Activated CD8-positive, alpha-beta memory T cell treated with anti-CD3 and anti-CD28 coated beads for 4 hours (primary cell): Measurements from ENCODE around the gene SATB1.
"Not testable (repeated sequence)": the region's sequence is repeated elsewhere in the genome, so short reads cannot be mapped to it uniquely, and the experiment has no call there.

Experiments used
- DNase-seq, 2 donors: peaks; one replicate each; pipeline ENCODE4 v3.0.0-alpha.2; 2020; ENCODE audit warnings: low read depth in 2 of 2

SATB1 gene

GRCh38 chr3:18424729-18425640, at the start of gene SATB1:
Gene SATB1 (minus strand): TSS chr3:18425339. CDS start chr3:18420967, 4,372 bp downstream.
- no peak for DNase-seq

- DNase-seq, result no peak
Observed at GRCh38 chr3:18474202-18474601, 49.1 kb upstream of the SATB1 start.

DNA sequence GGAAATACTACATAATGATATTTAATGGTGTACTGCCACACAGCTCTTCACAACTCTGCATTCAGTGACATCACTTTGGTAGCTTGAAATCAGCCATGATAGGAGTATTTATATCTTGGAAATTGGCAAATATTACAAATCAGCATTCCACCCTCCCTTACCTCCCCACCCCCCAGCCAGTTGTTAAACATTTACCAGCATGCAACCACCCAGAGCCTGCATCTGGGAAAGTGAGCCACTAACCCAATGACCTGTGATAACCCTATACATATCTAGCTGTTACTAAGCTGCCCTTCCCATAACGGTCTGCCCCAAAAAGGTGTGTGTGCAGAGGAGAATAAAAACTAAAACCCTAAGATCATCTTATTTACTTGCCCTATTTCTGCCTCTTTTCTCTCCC, 44.6 kb upstream of the SATB1 start:
- no peak for DNase-seq

- DNase-seq, result no peak
Observed at GRCh38 chr3:18466136-18466535, 41.0 kb upstream of the SATB1 start.

DNA sequence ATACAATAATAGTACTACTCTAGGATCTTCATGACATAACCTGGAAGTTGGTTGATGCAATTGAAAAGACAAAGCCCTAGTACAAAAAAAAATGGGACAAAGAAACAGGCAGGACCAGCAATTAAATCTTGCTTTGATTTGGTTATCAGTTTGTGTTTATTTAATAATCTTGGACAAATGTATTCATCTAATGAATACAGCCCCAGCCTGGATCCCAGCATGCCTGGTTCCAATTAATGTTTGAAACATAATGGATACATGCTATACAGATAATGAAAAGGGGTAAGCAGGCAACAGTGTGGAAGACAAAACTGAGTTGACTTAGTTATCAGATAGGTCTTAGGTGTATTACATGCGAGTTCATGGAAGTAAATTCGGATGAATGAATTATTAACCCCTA, 29.6 kb upstream of the SATB1 start:
- DNase-seq, result no peak

GRCh38 chr3:18449618-18450017, 24.5 kb upstream of the SATB1 start:
- DNase-seq, result not testable (repeated sequence)

DNA sequence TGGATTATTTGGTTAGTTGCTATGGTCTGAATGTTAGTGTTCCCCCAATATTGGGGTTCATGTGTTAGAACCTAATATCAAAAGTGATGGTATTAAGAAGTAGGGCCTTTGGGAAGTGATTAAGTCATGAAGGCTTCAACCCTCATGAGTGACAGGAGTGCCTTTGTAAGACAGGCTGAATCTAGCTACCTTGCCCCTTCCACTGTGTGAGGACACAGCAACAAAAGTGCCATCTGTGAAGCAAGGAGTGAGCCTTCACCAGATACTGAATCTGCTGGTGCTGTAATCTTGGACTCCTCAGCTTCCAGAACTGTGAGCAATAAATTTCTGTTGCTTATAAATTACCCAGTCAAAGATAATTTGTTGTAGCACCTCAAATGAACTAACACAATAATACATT, 22.6 kb upstream of the SATB1 start:
- DNase-seq, result no peak

GRCh38 chr3:18446149-18446825, 21.1 kb upstream of the SATB1 start:
- no peak for DNase-seq

DNA sequence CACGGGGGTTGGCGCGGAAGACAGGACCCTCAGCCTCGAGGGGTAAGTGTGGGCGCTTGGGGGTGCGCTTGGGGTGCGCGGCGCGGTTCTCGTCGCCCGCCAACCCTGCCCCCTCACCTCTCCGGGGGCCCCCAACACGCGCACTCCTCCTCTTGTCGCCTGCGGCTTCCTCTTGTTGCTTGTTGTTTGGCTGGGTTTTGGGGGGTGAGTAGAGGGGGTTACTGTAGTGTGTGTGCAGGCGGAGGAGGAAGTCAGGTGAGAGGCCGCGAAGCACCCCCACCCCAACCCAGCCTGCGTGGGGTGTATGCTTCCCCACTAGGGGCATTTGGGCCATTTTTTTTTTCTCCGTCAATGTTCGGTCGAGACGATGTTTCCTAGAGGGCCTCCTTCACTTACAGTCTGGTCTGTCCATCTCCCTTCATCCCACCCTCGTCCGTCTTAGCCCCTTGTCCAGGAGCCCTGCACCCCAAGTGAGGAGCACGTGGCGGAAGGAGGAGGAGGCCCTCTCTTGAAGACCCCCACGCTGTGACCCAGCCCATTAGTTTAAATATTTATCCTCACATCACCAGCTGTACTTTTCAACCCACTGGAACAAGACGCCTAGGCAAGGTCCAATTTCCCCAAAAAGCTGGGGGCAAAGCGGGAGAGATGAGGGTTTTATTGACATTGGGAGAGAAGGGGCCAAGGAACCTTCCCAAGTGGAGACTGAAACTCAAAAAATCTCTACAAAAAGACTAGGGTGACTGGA, 20.4 kb upstream of the SATB1 start:
- DNase-seq, result peak; percentile 41 to 68

- DNase-seq, result peak; percentile 44 to 57
Observed at GRCh38 chr3:18444595-18445400, 19.7 kb upstream of the SATB1 start.

DNA sequence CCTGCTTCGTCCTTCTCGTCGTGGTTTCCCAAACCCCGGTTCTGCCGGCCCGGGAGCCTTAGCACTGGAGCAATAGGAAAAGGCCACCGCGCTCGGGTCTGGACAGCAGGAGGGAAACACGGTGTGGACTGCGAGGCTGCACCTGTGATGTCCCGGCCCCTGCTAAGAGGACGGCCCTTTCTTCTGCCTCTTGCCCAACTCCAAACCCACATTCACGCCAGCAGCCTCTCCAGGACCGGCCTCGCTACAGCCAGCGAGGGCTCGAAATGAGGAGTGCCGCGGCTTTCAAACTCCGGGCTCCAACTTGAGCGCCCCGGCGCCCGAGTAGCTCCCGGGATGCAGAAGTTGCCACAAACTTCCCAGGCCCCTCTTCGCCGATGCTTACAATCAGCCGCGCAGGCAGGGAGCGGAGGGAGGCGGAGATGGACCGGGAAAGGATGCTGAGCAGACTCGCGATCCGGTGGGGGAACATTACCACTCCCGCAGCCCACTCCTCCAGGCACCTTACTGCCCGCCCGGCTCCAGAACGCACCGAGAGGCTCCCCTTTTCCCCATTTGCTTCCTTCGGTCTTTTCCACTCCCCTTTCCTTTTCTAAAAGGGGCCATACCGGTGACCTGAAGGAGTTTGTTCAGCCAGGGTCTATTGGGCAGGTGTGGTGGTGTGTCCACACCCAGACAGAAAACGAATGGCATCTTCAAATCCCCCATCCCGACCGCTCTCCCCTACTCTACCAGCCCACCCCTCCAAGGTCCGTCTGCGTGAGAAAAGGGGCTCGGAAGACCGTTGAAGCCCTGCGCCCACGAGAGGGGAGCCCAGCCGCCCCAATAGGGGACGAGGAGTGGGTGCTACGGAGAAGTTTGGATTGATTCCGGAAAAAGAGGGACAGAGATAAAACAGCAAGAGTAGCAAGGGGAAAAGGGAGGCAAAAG, 18.8 kb upstream of the SATB1 start:
- no peak for DNase-seq

DNA sequence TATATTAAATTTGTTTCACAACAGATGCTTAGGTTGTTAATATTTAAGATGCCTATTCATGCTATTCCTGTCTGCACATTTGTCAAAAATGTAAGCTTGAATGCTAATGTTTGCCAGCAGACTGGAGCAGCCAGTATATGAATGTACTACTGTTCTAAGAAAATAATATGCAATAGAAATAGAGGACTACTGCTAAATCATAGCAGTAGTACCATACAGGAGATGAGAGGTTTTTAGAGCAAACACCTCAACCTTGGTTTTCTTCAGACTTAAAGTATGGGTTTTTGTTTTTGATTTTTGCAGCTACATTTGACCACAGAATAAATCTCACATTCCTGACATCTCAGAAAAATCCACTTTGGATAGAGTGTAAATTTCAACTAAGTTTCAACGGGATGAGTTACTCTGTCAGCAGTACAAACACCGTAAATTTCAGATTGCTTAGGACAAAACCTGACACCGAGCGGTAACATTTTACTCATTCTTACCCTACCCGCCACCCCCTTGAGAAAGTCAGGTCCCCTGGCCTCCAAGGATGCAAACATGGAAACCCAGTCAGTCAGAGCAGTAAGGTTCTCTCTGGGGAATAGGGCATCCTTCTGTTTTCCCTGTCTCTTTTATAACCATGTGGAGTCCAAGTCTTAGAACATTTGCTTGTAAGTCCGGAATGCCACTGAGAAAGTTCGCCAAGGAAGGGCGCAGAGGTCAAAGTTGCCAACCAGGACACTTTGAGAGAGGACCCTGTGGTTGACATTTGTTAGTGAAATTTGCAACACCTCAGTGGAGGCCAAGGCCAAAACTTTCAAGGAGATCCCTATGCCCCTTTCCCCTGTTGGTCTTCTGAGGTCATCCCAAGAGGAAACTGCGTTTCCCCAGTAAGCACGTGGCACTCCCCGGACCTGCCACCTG, 17.9 kb upstream of the SATB1 start:
- DNase-seq, result no peak

GRCh38 chr3:18441551-18441950, 16.4 kb upstream of the SATB1 start:
- no peak for DNase-seq

- no peak for DNase-seq
Observed at GRCh38 chr3:18440066-18440722, 15.1 kb upstream of the SATB1 start.

DNA sequence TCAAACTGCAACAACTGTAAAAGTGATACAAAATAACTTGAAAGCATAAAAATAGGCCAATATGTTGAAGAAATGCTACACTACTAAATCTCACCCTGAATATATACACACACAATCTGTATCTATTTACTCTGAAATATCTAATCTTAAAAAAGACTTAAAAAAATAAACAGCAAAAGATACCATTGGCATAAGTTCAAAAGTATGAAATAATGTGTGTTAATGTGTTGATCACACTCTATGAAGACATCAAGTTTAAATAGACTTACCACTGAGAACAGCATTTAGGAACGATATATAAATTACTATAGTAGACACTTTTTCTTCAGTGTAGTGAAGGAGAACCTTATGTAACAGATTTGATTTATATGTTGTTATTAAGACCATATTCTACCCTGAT, 14.1 kb upstream of the SATB1 start:
- DNase-seq, result no peak

- peak; percentile 17 to 36 for DNase-seq
Observed at GRCh38 chr3:18438586-18438985, 13.4 kb upstream of the SATB1 start.

- DNase-seq, result no peak
Observed at GRCh38 chr3:18436213-18436612, 11.1 kb upstream of the SATB1 start.

GRCh38 chr3:18434711-18435110, 9.6 kb upstream of the SATB1 start:
- no peak for DNase-seq

GRCh38 chr3:18432752-18433151, 7.6 kb upstream of the SATB1 start:
- no peak for DNase-seq
